Mesendoderm (in vitro differentiated cells): ENCODE results near the gene SIRT2.
"Not testable (repeated sequence)": the region's sequence is repeated elsewhere in the genome, so short reads cannot be mapped to it uniquely, and the experiment has no call there.

ENCODE experiments used
- DNase-seq: peaks from one replicate; pipeline ENCODE4 v3.0.0; 2013
- H2AK5ac ChIP-seq: 2 replicates; pipeline ENCODE4 v1.6.1; 2013; ENCODE audit warnings: low read length, inconsistent platforms
- H2BK120ac ChIP-seq: 2 replicates; pipeline ENCODE4 v1.6.1; 2013; ENCODE audit warnings: low read depth, mild to moderate bottlenecking, low read length, moderate library complexity, mixed read lengths
- H2BK15ac ChIP-seq: replicated peaks from 2 replicates; pipeline ENCODE4 v1.6.1; 2013; ENCODE audit warnings: low read depth, mild to moderate bottlenecking, moderate library complexity
- H2BK5ac ChIP-seq: 2 replicates; pipeline ENCODE4 v1.6.1; 2013; ENCODE audit warnings: low read length, inconsistent platforms
- H3K18ac ChIP-seq: 2 replicates; pipeline ENCODE4 v1.6.1; 2013; ENCODE audit warnings: mild to moderate bottlenecking, low read length, mixed read lengths
- H3K23ac ChIP-seq: one replicate; pipeline ENCODE4 v1.6.1; 2013; ENCODE audit warnings: low read length
- H3K27ac ChIP-seq: 2 replicates; pipeline ENCODE4 v1.5.1; 2013; ENCODE audit warnings: low read depth, mild to moderate bottlenecking, inconsistent platforms, low read length, moderate library complexity
- H3K27me3 ChIP-seq: 2 replicates; pipeline ENCODE4 v1.6.1; 2013; ENCODE audit warnings: low read length, control low read depth, mild to moderate bottlenecking, inconsistent platforms; ENCODE audit not compliant: insufficient read depth, poor library complexity
- H3K36me3 ChIP-seq: 2 replicates; pipeline ENCODE4 v1.6.1; 2013; ENCODE audit warnings: low read length, inconsistent platforms; ENCODE audit not compliant: control insufficient read depth, insufficient read depth
- H3K4ac ChIP-seq: one replicate; pipeline ENCODE4 v1.6.1; 2013; ENCODE audit warnings: low read depth, mild to moderate bottlenecking, low read length, moderate library complexity
- H3K4me1 ChIP-seq: 2 replicates; pipeline ENCODE4 v1.6.1; 2013; ENCODE audit warnings: low read depth, low read length, inconsistent platforms; ENCODE audit not compliant: control insufficient read depth
- H3K4me2 ChIP-seq: 2 replicates; pipeline ENCODE4 v1.6.1; 2013; ENCODE audit warnings: low read length
- H3K4me3 ChIP-seq: 2 replicates; pipeline ENCODE4 v1.5.1; 2013; ENCODE audit warnings: mild to moderate bottlenecking, low read length
- H3K56ac ChIP-seq: one replicate; pipeline ENCODE4 v1.6.1; 2013; ENCODE audit warnings: low read length
- H3K79me1 ChIP-seq: 2 replicates; pipeline ENCODE4 v1.6.1; 2013; ENCODE audit warnings: low read length, inconsistent platforms
- H3K79me2 ChIP-seq: 2 replicates; pipeline ENCODE4 v1.6.1; 2013; ENCODE audit warnings: mild to moderate bottlenecking, low read length; ENCODE audit not compliant: control insufficient read depth, insufficient read depth
- H3K9ac ChIP-seq: 2 replicates; pipeline ENCODE4 v1.6.1; 2013; ENCODE audit warnings: low read length, inconsistent platforms
- H4K5ac ChIP-seq: one replicate; pipeline ENCODE4 v1.6.1; 2013; ENCODE audit warnings: low read length
- H4K8ac ChIP-seq: one replicate; pipeline ENCODE4 v1.6.1; 2013; ENCODE audit warnings: low read depth, mild to moderate bottlenecking, control low read depth, low read length, moderate library complexity
- WGBS: extraction: QIAGEN DNeasy Blood & Tissue Kit; methylation state at CpG from one replicate; pipeline ENCODE4 v1.1.7; 2013; ENCODE audit warnings: low lambda C conversion rate, missing lambda C conversion rate; ENCODE audit not compliant: insufficient coverage; ENCODE audit errors: extremely low coverage; 5-methylcytosine and 5-hydroxymethylcytosine counted together

Gene SIRT2

GRCh38 chr19:38831142-38831605, 68.2 kb downstream of the SIRT2 start:
- H4K5ac ChIP-seq, result no peak overlapping the region
- H3K18ac ChIP-seq, result no peak overlapping the region
- peak overlapping the region; percentile 87 for H3K56ac ChIP-seq
- H3K4me3 ChIP-seq, result peak overlapping the region; percentile 28
- no peak overlapping the region for H2BK5ac ChIP-seq
- H3K27me3 ChIP-seq, result no peaks in the 10 kb centered on the region
- H4K8ac ChIP-seq, result no peak overlapping the region
- peaks cover 2% of the 10 kb centered on the region for H3K36me3 ChIP-seq
- no peak overlapping the region for H3K27ac ChIP-seq
- H3K4ac ChIP-seq, result no peak overlapping the region
- H2AK5ac ChIP-seq, result no peak overlapping the region
- H2BK120ac ChIP-seq, result no peak overlapping the region
- no peak overlapping the region for H3K23ac ChIP-seq
- peak; percentile 74 for DNase-seq
- H3K4me1 ChIP-seq, result no peaks in the 10 kb centered on the region
- peaks cover 2% of the 10 kb centered on the region for H3K79me1 ChIP-seq
- H2BK15ac ChIP-seq, result no peak overlapping the region
- peak overlapping the region; percentile 75 for H3K4me2 ChIP-seq
- peak overlapping the region; percentile 59 for H3K9ac ChIP-seq
- no CpG with 5 or more reads among the region's 16 CpGs for WGBS
- no peaks in the 10 kb centered on the region for H3K79me2 ChIP-seq

DNA sequence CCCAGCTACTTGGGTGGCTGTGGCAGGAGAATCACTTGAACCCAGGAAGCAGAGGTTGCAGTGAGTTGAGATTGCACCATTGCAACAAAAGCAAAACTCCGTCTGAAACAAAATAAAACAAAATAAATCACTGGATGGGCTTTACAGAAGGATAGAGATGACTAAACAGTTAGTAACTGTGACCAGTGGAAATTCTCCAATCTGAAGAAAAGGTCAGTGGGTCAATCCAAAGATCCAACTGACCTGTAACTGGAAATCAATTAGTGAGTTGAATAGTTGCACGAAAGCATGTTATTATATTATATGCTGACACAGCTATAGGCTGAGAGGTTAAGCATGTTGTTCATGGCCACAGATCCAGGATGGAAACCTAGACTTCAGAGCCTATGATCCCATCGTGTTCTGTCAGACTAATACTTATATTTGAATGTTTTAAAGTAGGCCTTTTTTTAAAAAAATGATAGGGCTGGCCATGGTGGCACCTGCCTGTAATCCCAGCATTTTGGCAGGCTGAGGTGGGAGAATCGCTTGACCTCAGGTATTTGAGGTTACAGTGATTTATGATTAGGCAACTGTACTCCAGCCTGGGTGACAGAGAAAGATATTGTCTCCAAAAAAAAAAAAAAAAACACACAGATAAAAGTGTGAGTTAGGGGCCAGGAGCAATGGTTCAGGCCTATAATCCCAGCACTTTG, 69.2 kb downstream of the SIRT2 start:
- Histone ChIP-seq H4K5ac (no peak overlapping the region), H3K4ac (no peak overlapping the region), H3K23ac (no peak overlapping the region), H2BK120ac (no peak overlapping the region), H3K9ac (no peak overlapping the region), H2BK5ac (no peak overlapping the region), H2BK15ac (no peak overlapping the region), H4K8ac (no peak overlapping the region), H3K79me1 (peaks cover 2% of the 10 kb centered on the region), H3K79me2 (no peaks in the 10 kb centered on the region), H2AK5ac (no peak overlapping the region), H3K27me3 (no peaks in the 10 kb centered on the region), H3K4me1 (no peaks in the 10 kb centered on the region), H3K4me3 (no peak overlapping the region), H3K56ac (no peak overlapping the region), H3K27ac (no peak overlapping the region), H3K4me2 (no peak overlapping the region), H3K36me3 (no peaks in the 10 kb centered on the region), H3K18ac (no peak overlapping the region)
- WGBS, result no CpG with 5 or more reads among the region's 4 CpGs
- DNase-seq, result no peak

DNA sequence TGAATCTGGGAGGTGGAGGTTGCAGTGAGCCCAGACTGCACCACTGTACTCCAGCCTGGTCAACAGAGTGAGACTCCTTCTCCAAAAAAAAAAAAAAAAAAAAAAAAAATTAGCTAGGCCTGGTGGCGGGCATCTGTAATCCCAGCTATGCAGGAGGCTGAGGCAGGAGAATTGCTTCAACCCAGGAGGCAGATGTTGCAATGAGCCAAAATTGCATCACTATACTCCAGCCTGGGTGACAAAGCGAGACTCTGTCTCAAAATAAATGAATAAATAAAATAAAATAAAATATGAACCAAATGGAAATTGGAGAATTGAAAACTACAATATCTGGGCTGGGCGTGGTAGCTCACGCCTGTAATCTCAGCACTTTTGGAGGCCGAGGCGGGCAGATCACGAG, 70.2 kb downstream of the SIRT2 start:
- H2BK120ac ChIP-seq, H3K4ac ChIP-seq, H3K56ac ChIP-seq, H2AK5ac ChIP-seq, H3K4me2 ChIP-seq, H3K4me3 ChIP-seq, H3K27me3 ChIP-seq, H2BK15ac ChIP-seq, H3K79me1 ChIP-seq, H3K36me3 ChIP-seq, H3K23ac ChIP-seq, H4K8ac ChIP-seq, H3K79me2 ChIP-seq, H3K27ac ChIP-seq, DNase-seq, H2BK5ac ChIP-seq, H3K4me1 ChIP-seq, H3K9ac ChIP-seq, H4K5ac ChIP-seq, H3K18ac ChIP-seq: not testable (repeated sequence)
- no CpG with 5 or more reads among the region's 7 CpGs for WGBS
